Epithelial cell of prostate (primary cell): Measurements from ENCODE around the gene SGCA.

Source experiments
- DNase-seq: peaks from one replicate; pipeline ENCODE4 v3.0.0-alpha.2; 2011; ENCODE audit warnings: low read depth, low spot score
- H3K27ac ChIP-seq: fragments of 450-650 bp; 2 replicates; pipeline ENCODE4 v1.5.1; 2017; ENCODE audit warnings: mild to moderate bottlenecking

The SGCA gene

DNA sequence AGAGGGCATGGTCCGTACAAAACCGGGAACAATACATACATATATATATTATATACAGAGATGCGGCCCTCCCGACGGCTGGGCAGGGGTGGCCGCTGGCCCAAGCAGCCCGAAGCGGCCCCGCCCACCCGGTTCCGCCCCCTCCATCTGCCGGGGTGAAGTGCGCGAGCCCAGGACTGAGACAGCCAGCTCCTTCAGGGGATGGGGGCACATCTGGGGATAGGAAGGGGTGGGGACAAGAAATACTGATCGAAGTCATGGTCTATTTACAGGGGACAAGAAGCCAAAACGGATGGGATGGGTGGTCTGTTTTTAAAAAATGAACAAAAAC is 32.1 kb upstream of the SGCA start:
- no peak overlapping the region for H3K27ac ChIP-seq
- DNase-seq = no peak

GRCh38 chr17:50134206-50135110 is 31.3 kb upstream of the SGCA start:
- H3K27ac ChIP-seq = no peak overlapping the region
- DNase-seq = no peak

- H3K27ac ChIP-seq = no peak overlapping the region
- DNase-seq = no peak
These were observed 30.3 kb upstream of the SGCA start for GRCh38 chr17:50135316-50136095.

- no peak overlapping the region for H3K27ac ChIP-seq
- no peak for DNase-seq
These were observed 29.6 kb upstream of the SGCA start for GRCh38 chr17:50136096-50136687.

DNA sequence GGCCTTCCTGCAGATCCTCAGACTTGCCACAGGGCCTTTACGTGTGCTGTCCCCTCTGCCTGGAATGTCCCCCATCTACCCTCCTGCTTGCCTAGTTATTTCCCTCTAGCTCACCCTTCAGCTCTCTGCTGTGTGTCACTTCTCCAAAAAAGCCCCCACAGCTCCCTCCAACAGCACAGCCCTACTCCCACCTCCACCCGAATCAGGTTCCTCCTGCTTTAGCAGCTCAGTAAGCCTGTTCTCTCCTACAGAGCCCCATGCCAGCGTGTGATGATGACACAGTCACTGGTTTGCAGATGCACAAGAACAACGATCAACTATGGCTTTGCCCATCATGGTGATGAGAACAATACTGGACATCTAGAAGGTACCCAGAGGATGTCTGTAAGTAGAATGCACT is 28.8 kb upstream of the SGCA start:
- no peak for DNase-seq
- no peak overlapping the region for H3K27ac ChIP-seq

DNA sequence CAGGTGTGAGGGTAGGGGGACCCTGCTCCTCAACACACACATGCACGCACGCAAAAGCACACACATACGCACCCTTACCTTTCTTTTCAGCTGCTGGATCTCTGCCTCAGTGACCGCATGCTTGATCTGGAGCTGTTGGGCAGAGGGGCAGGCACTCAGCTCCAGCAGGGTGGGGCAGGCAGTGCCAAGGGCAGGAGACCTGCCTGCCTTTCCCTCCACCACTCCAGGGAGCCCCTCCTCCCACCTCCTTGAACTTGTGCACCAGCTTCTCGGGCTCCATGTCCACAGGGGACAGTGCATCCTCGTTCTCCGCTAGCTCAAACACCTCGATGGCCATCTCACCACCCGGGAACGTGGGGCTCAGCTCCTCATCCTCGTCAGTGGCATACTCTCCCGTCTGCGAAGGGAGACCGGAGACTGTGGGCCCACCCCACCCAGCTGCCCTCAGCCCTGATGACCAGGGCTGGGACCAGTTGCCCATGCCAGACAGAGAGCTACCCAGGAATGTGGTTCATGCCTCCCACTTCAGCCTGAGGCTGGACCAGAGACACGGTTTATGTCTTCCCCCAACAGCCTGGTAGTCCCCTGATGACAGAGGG is 26.5 kb upstream of the SGCA start:
- H3K27ac ChIP-seq = no peak overlapping the region
- no peak for DNase-seq

- no peak overlapping the region for H3K27ac ChIP-seq
- DNase-seq = no peak
These were observed 25.6 kb upstream of the SGCA start for GRCh38 chr17:50139950-50140885.

GRCh38 chr17:50141026-50141744 is 24.6 kb upstream of the SGCA start:
- DNase-seq = no peak
- no peak overlapping the region for H3K27ac ChIP-seq

GRCh38 chr17:50141745-50142110 is 24.1 kb upstream of the SGCA start:
- no peak for DNase-seq
- no peak overlapping the region for H3K27ac ChIP-seq

GRCh38 chr17:50143461-50144176 is 22.2 kb upstream of the SGCA start:
- no peak for DNase-seq
- no peak overlapping the region for H3K27ac ChIP-seq

- DNase-seq = no peak
- no peak overlapping the region for H3K27ac ChIP-seq
These were observed 21.4 kb upstream of the SGCA start for GRCh38 chr17:50144355-50144754.

GRCh38 chr17:50144845-50145531 is 20.8 kb upstream of the SGCA start:
- no peak overlapping the region for H3K27ac ChIP-seq
- no peak for DNase-seq

- DNase-seq = no peak
- H3K27ac ChIP-seq = no peak overlapping the region
These were observed 20.1 kb upstream of the SGCA start for GRCh38 chr17:50145532-50146229.

- H3K27ac ChIP-seq = no peak overlapping the region
These were observed 19.4 kb upstream of the SGCA start for GRCh38 chr17:50146230-50146926.

DNA sequence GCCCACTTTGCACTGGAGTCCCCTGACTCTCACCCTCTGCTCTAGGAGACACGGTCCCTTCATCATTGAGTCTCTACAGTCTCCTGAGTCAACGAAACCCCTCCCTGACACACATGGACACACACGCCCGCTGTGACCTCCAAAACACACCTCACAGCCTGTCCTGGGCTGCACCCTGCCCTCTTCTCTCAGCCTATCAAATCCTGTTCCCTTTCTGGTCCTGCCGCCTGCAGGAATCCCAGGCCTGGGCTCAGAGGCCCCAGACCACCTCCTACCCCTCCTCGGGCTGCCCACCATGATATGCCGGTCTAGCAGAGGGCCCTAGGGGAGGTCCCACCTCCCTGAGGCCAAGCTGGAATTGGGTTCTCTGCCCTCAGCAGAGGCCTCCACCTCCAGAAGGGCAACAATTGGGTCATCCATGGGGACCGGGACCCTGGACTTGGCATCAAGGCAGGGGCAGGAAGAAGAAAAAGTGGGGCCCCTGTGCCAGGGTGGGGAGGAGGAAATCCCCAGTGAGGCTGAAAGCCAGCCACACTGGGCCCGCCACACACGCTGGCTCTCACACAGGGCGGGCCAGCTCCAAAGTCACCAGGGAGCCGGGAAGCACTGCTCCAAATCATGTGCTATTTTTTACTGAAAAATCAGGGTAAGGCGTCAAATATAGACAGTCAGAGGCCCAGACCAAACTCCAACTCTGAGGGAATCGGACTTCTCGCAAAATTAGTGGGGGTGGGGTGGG is 18.7 kb upstream of the SGCA start:
- no peak overlapping the region for H3K27ac ChIP-seq
- DNase-seq = no peak

More at GRCh38 chr17:50146230-50146926, 19.4 kb upstream of the SGCA start:
- no peak for DNase-seq

DNA sequence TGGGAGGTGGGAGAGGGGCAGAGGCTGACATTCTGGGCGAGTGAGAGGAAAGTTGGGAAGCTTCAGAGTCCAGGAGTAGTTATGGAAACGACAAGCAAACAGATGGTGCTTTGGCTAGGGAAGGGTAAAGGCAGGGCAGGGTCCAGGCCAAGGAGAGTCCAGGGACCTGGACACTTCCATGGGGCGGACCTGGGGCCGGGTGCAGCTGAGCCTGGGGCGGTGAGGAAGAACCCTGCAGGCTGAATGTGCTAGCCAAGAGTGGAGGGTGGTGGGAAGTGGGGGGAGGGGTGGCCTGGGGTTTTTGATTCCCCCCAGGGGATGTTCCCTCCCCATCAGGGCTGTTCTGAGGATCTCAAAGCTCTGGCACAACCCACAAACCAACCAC is 18.0 kb upstream of the SGCA start:
- no peak overlapping the region for H3K27ac ChIP-seq
- DNase-seq = no peak
